GM19468 (cell line): ENCODE measurements around the gene ALDH3A1.

Experiments used
- ATAC-seq: cut with Tn5 transposase; IDR thresholded peaks from one replicate; pipeline ENCODE4 v1.9.1; 2021; ENCODE audit warnings: mild to moderate bottlenecking, moderate library complexity, moderate number of reproducible peaks; ENCODE audit not compliant: unreplicated experiment; ENCODE audit errors: extremely low read depth

The ALDH3A1 gene

GRCh38 chr17:19724501-19725420 lies 23.3 kb downstream of the ALDH3A1 start:
- ATAC-seq: no peak

DNA sequence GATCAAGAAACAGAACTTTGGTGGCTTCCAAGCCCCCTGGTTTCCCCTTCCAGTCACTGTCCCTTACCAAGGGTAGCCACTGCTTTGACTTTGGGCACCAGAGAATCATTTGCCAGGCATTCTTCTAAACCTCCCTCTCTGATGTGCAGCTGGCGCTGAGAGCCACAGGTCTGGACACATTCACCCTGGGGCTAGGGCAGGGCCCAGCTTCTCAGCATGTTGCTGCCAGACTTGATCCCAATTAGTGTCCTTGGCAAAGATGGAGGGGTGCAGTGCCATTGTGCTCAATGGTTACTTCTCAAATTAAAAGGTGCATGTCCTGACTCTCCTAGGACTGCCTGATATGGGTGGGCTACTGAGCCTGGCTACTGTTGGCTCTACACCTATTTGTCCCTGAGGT lies 24.1 kb downstream of the ALDH3A1 start:
- no peak for ATAC-seq

GRCh38 chr17:19720631-19721426 lies 27.3 kb downstream of the ALDH3A1 start:
- no peak for ATAC-seq

DNA sequence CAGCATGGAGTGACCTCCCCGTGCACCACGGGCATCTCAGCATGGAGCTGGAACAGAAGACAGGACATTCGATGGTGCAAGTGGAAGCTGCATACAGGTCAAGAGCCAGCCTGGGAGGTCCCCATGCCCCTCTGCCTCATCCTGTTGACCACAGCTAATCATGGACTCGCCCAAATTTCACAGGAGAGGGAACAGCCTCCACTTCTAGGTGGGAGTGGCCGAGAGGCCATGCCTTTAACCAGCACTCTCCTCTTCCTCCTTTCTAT lies 28.0 kb downstream of the ALDH3A1 start:
- no peak for ATAC-seq

- ATAC-seq: no peak
Observed at GRCh38 chr17:19719355-19720209, 28.5 kb downstream of the ALDH3A1 start.

DNA sequence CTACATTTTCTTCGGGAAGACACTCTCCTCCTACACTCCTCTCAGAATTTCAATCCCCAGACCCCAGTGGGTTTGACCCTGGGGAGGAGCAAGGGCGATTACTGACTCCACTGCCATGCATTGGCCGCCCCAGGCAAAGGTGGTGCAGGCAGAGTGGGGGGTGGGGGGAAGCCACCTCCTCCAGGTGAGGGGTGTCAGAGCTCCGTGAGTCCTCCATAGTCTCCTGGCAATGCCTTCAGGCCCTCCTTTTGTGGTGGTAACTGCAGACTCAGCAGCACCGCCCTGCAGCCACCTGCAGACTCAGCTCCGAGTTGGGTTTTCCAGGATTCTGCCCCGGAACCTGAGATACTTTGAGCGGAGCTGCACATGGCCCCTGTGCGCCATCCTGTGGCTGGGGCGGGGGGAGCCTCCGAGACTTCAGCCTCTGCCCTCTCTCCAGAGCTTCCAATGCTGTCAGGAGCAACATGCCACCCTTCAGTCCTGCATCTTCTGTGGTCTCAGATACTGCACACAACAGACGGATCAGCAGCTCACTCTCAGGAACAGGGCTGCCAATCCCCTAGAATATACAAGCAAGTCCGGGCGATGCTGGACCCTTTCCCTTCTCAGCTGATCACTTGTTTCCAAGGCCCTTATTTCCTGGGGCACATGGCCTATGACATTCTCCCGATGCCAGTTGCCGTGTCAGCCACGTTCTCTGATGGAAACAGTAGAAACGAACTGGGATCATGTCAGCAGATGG lies 29.3 kb downstream of the ALDH3A1 start:
- ATAC-seq: no peak

- no peak for ATAC-seq
Observed at GRCh38 chr17:19718041-19718612, 30.0 kb downstream of the ALDH3A1 start.

- ATAC-seq: no peak
Observed at GRCh38 chr17:19717411-19717908, 30.6 kb downstream of the ALDH3A1 start.

- no peak for ATAC-seq
Observed at GRCh38 chr17:19717031-19717360, 31.1 kb downstream of the ALDH3A1 start.

GRCh38 chr17:19716108-19717030 lies 31.7 kb downstream of the ALDH3A1 start, which contains the start of gene SLC47A2:
TSS of gene SLC47A2 (minus strand) at chr17:19716584. CDS start at chr17:19716555, 29 bp downstream.
- ATAC-seq: no peak

DNA sequence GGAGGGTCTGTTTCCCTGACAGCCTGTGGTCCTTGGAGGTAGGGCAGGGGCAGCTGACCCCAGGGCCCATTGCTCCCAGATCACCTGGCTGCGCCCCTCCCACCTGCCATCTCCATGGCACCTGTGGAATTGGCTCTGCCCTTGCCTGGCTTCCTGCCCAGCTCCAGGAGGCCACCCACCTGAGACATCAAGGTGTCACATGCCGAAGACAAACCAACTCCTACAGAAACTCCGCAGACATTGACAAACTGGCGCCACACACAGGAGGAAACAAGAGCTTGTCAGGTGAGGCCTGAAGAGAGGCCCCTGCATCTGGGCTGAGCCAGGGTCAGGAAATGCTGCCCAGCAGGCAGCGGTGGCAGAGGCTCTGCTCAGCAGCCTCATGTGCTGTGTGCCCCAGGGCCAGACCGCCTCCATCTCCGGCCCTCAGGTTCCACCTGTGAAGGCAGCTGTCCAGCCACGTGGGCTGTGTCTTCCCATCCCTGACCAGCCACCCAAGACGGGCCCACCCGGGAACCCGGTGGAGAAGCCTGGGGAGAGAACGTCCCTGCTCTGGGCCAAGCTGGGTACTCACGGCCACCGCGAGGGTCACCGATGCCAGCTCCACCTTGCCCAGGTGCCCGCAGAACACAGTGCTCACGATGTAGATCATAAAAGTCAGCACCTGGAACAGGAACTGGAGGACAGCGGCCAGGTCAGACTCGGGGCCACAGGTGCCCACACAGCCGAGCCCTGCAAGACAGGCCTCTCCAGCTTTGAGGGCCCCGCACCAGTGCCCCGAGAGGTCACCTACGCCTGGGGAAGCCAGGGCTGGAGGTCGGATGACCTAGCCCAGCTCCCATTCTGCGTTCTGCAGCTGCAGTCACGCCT lies 33.3 kb downstream of the ALDH3A1 start:
- ATAC-seq: no peak

GRCh38 chr17:19713901-19714361 lies 34.2 kb downstream of the ALDH3A1 start:
- ATAC-seq: no peak

DNA sequence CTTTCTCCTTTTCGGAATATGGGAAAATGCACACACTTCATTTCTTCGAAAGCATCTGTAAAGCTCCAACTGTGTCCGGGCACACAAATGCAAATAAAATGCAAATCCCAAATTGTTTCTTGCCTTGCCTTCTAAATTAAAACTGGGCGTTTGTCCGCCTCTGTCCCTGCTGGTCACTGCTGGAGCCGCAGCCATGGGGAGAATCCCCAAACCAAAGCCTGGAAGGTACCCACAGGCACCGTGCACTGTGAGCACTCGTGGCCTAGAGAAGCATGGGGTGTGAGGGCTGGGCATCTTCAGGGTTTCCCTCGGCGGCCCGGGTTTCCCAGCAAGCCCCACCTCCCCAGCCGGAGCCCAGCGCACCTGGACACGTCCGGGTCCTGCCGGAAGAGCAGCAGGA lies 34.6 kb downstream of the ALDH3A1 start:
- ATAC-seq: no peak

- no peak for ATAC-seq
Observed at GRCh38 chr17:19712436-19713004, 35.6 kb downstream of the ALDH3A1 start.

DNA sequence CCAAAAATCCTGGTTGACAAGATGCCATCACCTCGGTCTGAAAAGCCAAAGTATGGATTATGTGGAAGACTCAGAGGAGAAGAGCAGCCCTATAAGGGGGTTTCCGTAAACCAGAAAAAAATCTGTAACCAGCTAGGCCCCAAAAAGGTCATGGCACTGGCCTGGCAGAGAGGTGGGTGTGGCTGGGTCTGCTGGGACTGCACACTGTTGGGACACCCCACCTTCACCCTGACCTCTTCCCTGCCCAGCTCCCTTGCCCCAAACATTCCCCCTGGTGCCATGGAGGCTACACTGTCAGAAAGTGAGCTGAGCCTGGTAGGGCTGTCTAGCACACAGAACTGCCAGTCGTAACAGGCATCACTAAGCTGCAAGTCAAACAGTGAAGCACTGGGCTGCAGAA lies 38.3 kb downstream of the ALDH3A1 start:
- no peak for ATAC-seq

GRCh38 chr17:19708431-19709175 lies 39.5 kb downstream of the ALDH3A1 start:
- no peak for ATAC-seq
